ENCODE results near the gene LRP1.

DNA sequence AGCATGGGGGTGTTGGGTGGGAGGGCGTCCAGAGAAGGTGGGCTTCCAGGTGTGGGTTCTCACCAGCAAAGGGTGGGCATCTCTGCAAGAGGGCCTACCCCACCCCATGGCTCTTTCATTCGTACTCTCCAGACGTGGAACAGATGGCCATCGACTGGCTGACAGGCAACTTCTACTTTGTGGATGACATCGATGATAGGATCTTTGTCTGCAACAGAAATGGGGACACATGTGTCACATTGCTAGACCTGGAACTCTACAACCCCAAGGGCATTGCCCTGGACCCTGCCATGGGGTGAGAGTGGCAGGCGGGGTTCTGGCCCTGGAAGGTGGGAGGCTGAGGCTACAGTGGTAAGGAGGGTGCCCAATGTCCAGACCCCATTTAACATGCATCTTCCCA lies 25.8 kb downstream of the LRP1 start:
- TF ChIP-seq, protein P1, sequence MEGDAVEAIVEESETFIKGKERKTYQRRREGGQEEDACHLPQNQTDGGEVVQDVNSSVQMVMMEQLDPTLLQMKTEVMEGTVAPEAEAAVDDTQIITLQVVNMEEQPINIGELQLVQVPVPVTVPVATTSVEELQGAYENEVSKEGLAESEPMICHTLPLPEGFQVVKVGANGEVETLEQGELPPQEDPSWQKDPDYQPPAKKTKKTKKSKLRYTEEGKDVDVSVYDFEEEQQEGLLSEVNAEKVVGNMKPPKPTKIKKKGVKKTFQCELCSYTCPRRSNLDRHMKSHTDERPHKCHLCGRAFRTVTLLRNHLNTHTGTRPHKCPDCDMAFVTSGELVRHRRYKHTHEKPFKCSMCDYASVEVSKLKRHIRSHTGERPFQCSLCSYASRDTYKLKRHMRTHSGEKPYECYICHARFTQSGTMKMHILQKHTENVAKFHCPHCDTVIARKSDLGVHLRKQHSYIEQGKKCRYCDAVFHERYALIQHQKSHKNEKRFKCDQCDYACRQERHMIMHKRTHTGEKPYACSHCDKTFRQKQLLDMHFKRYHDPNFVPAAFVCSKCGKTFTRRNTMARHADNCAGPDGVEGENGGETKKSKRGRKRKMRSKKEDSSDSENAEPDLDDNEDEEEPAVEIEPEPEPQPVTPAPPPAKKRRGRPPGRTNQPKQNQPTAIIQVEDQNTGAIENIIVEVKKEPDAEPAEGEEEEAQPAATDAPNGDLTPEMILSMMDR (IDR thresholded peaks at IDR 0.05; ENCODE audit: low read depth, low read length, missing input control): no peak
- TF ChIP-seq GABPA (IDR thresholded peaks at IDR 0.05 in 1 of 2, conservative IDR thresholded peaks at IDR 0.05 in 1 of 2): no peak
- TF ChIP-seq, protein P2, sequence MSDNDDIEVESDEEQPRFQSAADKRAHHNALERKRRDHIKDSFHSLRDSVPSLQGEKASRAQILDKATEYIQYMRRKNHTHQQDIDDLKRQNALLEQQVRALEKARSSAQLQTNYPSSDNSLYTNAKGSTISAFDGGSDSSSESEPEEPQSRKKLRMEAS (IDR thresholded peaks at IDR 0.05): no peak
- TF ChIP-seq, protein P3, sequence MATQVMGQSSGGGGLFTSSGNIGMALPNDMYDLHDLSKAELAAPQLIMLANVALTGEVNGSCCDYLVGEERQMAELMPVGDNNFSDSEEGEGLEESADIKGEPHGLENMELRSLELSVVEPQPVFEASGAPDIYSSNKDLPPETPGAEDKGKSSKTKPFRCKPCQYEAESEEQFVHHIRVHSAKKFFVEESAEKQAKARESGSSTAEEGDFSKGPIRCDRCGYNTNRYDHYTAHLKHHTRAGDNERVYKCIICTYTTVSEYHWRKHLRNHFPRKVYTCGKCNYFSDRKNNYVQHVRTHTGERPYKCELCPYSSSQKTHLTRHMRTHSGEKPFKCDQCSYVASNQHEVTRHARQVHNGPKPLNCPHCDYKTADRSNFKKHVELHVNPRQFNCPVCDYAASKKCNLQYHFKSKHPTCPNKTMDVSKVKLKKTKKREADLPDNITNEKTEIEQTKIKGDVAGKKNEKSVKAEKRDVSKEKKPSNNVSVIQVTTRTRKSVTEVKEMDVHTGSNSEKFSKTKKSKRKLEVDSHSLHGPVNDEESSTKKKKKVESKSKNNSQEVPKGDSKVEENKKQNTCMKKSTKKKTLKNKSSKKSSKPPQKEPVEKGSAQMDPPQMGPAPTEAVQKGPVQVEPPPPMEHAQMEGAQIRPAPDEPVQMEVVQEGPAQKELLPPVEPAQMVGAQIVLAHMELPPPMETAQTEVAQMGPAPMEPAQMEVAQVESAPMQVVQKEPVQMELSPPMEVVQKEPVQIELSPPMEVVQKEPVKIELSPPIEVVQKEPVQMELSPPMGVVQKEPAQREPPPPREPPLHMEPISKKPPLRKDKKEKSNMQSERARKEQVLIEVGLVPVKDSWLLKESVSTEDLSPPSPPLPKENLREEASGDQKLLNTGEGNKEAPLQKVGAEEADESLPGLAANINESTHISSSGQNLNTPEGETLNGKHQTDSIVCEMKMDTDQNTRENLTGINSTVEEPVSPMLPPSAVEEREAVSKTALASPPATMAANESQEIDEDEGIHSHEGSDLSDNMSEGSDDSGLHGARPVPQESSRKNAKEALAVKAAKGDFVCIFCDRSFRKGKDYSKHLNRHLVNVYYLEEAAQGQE (IDR thresholded peaks at IDR 0.05): no peak
- no peak for TF ChIP-seq RAD21 (IDR thresholded peaks at IDR 0.05)
- no peak for TF ChIP-seq YY1 (IDR thresholded peaks at IDR 0.05)
- no peak for TF ChIP-seq FOXA1 (IDR thresholded peaks at IDR 0.05)
- no peak for TF ChIP-seq JUND (IDR thresholded peaks at IDR 0.05)
